ENCODE data around the gene ESCO1.
A peak's percentile ranks its signal among the peaks of the same experiment; 100 is the strongest.

DNA sequence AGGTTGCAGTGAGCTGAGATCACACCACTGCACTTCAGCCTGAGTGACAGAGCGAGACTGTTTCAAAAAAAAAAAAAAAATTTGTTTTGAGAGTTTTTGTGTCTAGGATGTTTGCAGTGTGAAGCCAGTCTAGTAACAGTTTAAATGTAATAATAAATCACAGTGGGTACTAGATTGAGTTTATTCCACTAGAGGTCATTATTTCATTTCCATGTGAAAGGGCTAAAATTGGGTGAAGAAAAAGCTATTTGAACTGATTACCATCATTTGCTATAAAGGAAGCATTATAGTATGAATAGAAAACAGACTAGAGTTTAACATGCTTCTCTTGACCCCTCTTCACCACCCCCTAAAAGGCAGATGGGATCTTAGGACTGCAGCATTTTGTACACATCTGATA, 31.9 kb upstream of the ESCO1 start:
- TF ChIP-seq, protein P1, sequence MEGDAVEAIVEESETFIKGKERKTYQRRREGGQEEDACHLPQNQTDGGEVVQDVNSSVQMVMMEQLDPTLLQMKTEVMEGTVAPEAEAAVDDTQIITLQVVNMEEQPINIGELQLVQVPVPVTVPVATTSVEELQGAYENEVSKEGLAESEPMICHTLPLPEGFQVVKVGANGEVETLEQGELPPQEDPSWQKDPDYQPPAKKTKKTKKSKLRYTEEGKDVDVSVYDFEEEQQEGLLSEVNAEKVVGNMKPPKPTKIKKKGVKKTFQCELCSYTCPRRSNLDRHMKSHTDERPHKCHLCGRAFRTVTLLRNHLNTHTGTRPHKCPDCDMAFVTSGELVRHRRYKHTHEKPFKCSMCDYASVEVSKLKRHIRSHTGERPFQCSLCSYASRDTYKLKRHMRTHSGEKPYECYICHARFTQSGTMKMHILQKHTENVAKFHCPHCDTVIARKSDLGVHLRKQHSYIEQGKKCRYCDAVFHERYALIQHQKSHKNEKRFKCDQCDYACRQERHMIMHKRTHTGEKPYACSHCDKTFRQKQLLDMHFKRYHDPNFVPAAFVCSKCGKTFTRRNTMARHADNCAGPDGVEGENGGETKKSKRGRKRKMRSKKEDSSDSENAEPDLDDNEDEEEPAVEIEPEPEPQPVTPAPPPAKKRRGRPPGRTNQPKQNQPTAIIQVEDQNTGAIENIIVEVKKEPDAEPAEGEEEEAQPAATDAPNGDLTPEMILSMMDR (IDR thresholded peaks at IDR 0.05; ENCODE audit: low read length): peak; percentile 12; the same call in 1 of the 2 replicates
- no peak for TF ChIP-seq EZH2 (IDR thresholded peaks at IDR 0.05; ENCODE audit: borderline replicate concordance, low read length)
